Activated naive CD4-positive, alpha-beta T cell treated with anti-CD3 and anti-CD28 coated beads for 36 hours (primary cell): Measurements from ENCODE around the gene LTA. TPM values are rescaled to one million over a fixed set of nuclear protein-coding genes. Genes with fewer than 3 reads are reported as not detected.

Experiments used
- CTCF ChIA-PET: fragments of 350-600 bp; sonication (Branson Sonifier 250); formaldehyde crosslinking; loops from one replicate; lab custom pipeline; 2021; ENCODE audit warnings: antibody characterized with exemption; lab: Charles Lee
- DNase-seq: peaks from one replicate; pipeline ENCODE4 v3.0.0-alpha.2; 2020
- H3K27ac Mint-ChIP-seq: one replicate; pipeline ENCODE4 v1.8.0; 2021; ENCODE audit warnings: mild to moderate bottlenecking, mixed read lengths
- H3K27me3 Mint-ChIP-seq: one replicate; pipeline ENCODE4 v1.8.0; 2021; ENCODE audit warnings: low read depth, mixed read lengths
- H3K36me3 Mint-ChIP-seq: one replicate; pipeline ENCODE4 v1.8.0; 2021; ENCODE audit warnings: low read depth, mixed read lengths
- H3K4me1 Mint-ChIP-seq: one replicate; pipeline ENCODE4 v1.8.0; 2021; ENCODE audit warnings: low read depth, mixed read lengths
- H3K4me3 Mint-ChIP-seq: one replicate; pipeline ENCODE4 v1.8.0; 2021; ENCODE audit warnings: mild to moderate bottlenecking, moderate library complexity, mixed read lengths
- H3K9me3 Mint-ChIP-seq: one replicate; pipeline ENCODE4 v1.8.0; 2021; ENCODE audit warnings: mixed read lengths
- intact Hi-C: fragments of 100-400 bp; cut with micrococcal nuclease; formaldehyde crosslinking; loops from one replicate; pipeline ENCODE4 v1.15.1; 2023
- total RNA-seq, 2 experiments: library from RNA; stranded (reverse); gene quantifications; one replicate each; pipeline ENCODE4 v1.2.3, GENCODE V29; 2021

LTA gene
- total RNA-seq, 2 experiments from 2014 or later: 165 to 173 TPM

DNA sequence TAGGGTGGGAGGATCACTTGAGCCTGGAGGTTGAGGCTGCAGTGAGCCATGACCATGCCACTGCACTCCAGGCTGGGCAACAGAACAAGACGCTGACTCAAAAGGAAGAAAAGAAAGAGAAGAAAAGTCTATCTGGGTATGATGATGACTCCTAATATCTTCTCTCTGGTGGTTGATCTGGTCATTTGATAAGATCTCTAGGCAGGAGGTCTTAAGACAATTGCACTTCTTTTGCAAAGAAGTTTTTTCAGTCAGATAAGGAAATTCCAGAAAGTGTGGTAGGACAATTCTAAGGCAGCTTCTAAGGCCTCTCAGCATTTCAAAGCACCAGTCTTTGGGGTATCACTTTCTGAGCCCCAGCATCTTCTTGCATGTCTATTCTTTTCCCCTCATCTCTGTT lies 35.2 kb downstream of the LTA start:
- no peaks in the 10 kb centered on the region for H3K36me3 Mint-ChIP-seq
- H3K27ac Mint-ChIP-seq: no peak overlapping the region
- no peaks in the 10 kb centered on the region for H3K27me3 Mint-ChIP-seq
- CTCF ChIA-PET: interaction anchor here (1.0 to 1.2 kb wide), 3 partner anchors 9 to 59 kb away, joined by 3 to 6 read pairs (median 3); no protein-coding TSS in a partner anchor
- DNase-seq: no peak
- no peaks in the 10 kb centered on the region for H3K4me1 Mint-ChIP-seq
- no peaks in the 10 kb centered on the region for H3K9me3 Mint-ChIP-seq
- no peak overlapping the region for H3K4me3 Mint-ChIP-seq
- intact Hi-C loops: no loop called here

DNA sequence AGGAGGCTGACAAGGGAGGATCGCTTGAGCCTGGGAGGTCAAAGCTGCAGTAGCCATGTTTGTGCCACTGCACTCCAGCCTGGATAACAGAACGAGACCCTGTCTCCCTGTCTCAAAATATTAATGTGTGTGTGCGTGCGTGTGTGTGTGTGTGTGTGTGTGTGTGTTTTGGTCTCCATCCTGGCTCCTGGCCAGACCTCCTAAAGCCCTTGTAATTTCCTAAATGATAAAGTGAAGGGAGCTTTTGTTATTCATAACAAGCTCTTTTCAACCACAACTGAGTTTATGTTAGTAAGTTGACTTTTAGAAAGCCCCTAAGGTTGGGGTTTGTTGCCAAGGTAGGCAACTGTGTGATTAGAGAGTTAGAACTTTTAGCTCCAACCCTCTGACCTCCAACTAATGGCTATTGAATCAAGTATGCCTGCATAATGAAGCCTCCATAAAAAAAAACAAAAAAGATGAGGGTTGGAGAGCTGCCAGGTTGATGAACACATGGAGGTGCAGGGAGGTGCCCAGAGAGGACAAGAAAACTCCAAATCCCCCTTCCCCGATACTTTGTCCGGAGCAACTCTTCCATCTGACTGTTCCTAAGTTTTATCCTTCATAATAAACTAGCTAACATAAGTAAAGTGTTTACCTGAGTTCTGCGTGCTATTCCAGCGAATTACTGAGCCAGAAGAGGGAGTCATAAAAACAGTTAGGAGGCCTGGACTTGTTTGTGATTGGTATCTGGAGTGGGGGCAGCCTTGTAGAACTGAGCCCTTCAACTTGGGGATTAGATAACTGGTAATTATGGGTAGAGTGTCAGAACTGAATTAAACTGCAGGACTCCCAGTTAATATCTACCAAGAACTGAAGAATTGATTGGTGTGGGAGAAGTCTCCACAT lies 37.7 kb downstream of the LTA start:
- H3K27me3 Mint-ChIP-seq: no peaks in the 10 kb centered on the region
- peaks cover 5% of the 10 kb centered on the region for H3K4me1 Mint-ChIP-seq
- DNase-seq: no peak
- no peak overlapping the region for H3K27ac Mint-ChIP-seq
- no peaks in the 10 kb centered on the region for H3K36me3 Mint-ChIP-seq
- no peaks in the 10 kb centered on the region for H3K9me3 Mint-ChIP-seq
- no peak overlapping the region for H3K4me3 Mint-ChIP-seq
- CTCF ChIA-PET: interaction anchor here (1.2 to 3.7 kb wide), 4 partner anchors 9 to 59 kb away, joined by 3 to 34 read pairs (median 7); no protein-coding TSS in a partner anchor
- intact Hi-C loops: no loop called here

- intact Hi-C loops: no loop called here
- no peak overlapping the region for H3K27ac Mint-ChIP-seq
- CTCF ChIA-PET: interaction anchor here (1.7 to 3.7 kb wide), 3 partner anchors 13 to 60 kb away, joined by 4 to 34 read pairs (median 10); no protein-coding TSS in a partner anchor
- peaks cover 17% of the 10 kb centered on the region for H3K4me1 Mint-ChIP-seq
- H3K9me3 Mint-ChIP-seq: no peaks in the 10 kb centered on the region
- H3K4me3 Mint-ChIP-seq: no peak overlapping the region
- H3K27me3 Mint-ChIP-seq: no peaks in the 10 kb centered on the region
- H3K36me3 Mint-ChIP-seq: no peaks in the 10 kb centered on the region
- DNase-seq: no peak
Observed at GRCh38 chr6:31610968-31611367, 38.9 kb downstream of the LTA start.

DNA sequence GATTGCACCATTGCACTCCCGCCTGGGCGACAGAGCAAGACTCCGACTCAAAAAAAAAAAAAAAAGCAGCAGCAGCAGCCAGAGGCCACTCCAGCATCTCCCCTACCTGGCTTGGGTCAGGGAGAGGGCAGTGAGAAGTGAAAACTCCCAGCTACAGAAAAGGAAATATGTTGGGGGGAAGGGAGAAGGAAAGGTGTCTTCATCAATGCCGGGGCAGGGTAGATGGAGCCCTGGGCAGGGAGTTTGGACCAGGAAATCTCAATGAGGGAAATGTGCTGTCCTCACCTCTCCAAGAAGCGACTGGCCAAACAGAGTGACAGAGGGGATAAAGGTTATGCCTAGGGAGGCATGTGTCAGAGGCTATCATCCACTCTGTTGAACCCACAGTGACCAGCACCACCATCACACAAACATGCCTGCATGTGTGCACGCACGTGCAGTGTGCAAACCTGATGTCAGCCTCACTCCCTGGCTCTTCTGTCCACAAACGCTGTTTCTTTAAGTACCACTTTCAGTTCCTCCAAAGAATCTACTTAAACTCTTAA lies 42.1 kb downstream of the LTA start:
- Mint-ChIP-seq H3K9me3 (no peaks in the 10 kb centered on the region), H3K4me3 (no peak overlapping the region), H3K27me3 (no peaks in the 10 kb centered on the region), H3K27ac (no peak overlapping the region), H3K36me3 (peaks cover 14% of the 10 kb centered on the region), H3K4me1 (peaks cover 38% of the 10 kb centered on the region)
- intact Hi-C loops: no loop called here
- no peak for DNase-seq
- CTCF ChIA-PET: interaction anchor here (1.7 to 6.4 kb wide), 2 partner anchors 16 to 63 kb away, joined by 8 to 41 read pairs; no protein-coding TSS in a partner anchor

GRCh38 chr6:31614684-31615578 lies 42.8 kb downstream of the LTA start, which contains the start of gene AIF1:
Gene AIF1 (plus strand): TSS chr6:31615234. CDS start chr6:31615330, 96 bp downstream.
- H3K36me3 Mint-ChIP-seq: peaks cover 16% of the 10 kb centered on the region
- peak within 1 kb of the TSS; percentile 77 for H3K4me3 Mint-ChIP-seq
- intact Hi-C loops: no loop called here
- CTCF ChIA-PET: interaction anchor here (6.4 kb wide), 1 partner anchor 17 kb away, joined by 41 read pairs; no protein-coding TSS in a partner anchor
- H3K9me3 Mint-ChIP-seq: no peaks in the 10 kb centered on the region
- peak within 1 kb of the TSS; percentile 91 for H3K27ac Mint-ChIP-seq
- DNase-seq: no peak
- peaks cover 43% of the 10 kb centered on the region for H3K4me1 Mint-ChIP-seq
- no peaks in the 10 kb centered on the region for H3K27me3 Mint-ChIP-seq

GRCh38 chr6:31615748-31616147 lies 43.7 kb downstream of the LTA start:
- Mint-ChIP-seq H3K36me3 (peaks cover 16% of the 10 kb centered on the region), H3K27ac (peak overlapping the region; percentile 91), H3K27me3 (no peaks in the 10 kb centered on the region), H3K4me3 (peak overlapping the region; percentile 77), H3K4me1 (peaks cover 43% of the 10 kb centered on the region), H3K9me3 (no peaks in the 10 kb centered on the region)
- DNase-seq: peak; percentile 74
- intact Hi-C loops: no loop called here
- CTCF ChIA-PET: interaction anchor here (1.2 to 6.4 kb wide), 4 partner anchors 18 to 75 kb away, joined by 3 to 41 read pairs (median 4); partner anchors contain the start of genes ATP6V1G2 and DDX39B

- peak overlapping the region; percentile 77 for H3K4me3 Mint-ChIP-seq
- H3K27me3 Mint-ChIP-seq: no peaks in the 10 kb centered on the region
- peak overlapping the region; percentile 91 for H3K27ac Mint-ChIP-seq
- no peaks in the 10 kb centered on the region for H3K9me3 Mint-ChIP-seq
- intact Hi-C loops: no loop called here
- H3K4me1 Mint-ChIP-seq: peaks cover 49% of the 10 kb centered on the region
- H3K36me3 Mint-ChIP-seq: peaks cover 26% of the 10 kb centered on the region
- DNase-seq: no peak
- CTCF ChIA-PET: interaction anchor here (1.2 to 6.4 kb wide), 5 partner anchors 19 to 76 kb away, joined by 3 to 41 read pairs (median 4); partner anchors contain the start of genes ATP6V1G2 and DDX39B
Observed at GRCh38 chr6:31617010-31617409, 44.9 kb downstream of the LTA start.

DNA sequence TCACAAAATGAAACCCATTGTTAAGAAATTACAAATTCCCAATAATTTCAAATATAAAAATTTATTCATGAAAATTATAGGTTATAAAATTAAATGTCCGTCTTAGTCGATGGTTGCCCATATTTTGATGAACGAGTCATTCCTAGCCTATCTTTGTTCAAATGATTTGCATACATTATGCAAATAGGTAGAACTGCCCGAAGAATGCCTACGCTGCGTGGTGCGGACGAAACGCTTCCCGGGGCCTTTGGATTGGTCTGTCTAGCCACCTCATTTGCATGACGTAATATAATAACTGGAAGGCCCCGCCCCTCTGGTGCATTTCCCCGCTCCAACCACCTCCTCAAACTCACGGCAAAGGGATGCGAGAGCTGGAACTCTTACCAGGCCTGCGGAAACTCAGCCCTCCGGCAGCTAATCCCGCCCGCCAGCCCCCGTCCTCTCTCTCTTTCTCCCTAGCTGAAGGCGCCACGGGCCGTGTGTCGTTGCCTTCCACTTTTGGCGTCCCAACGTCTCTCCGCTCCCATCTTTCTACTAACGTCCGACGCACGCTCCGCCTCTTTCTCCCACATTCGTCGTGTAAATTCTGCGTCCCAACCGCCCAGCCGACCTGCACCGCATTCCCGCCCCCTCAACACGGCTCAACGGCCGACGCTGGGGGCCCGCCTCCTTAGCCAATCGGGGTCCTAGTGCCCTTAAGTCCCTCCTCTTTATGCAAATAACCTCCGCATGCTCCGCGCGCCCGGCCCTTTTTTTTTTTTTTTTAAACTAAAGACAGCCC lies 47.9 kb downstream of the LTA start:
- Mint-ChIP-seq H3K36me3 (peaks cover 50% of the 10 kb centered on the region), H3K4me1 (peaks cover 55% of the 10 kb centered on the region), H3K9me3 (no peaks in the 10 kb centered on the region), H3K4me3 (peak overlapping the region; percentile 83), H3K27me3 (no peaks in the 10 kb centered on the region), H3K27ac (peak overlapping the region; percentile 97)
- intact Hi-C loops: loop anchor here (1.0 kb wide), 11 partner anchors 32 to 243 kb away; partner anchors contain the start of genes ABHD16A, BAG6 and NFKBIL1
- CTCF ChIA-PET: interaction anchor here (0.6 kb wide), 2 partner anchors 11 to 395 kb away, joined by 3 to 6 read pairs; no protein-coding TSS in a partner anchor
- DNase-seq: peak; percentile 99

DNA sequence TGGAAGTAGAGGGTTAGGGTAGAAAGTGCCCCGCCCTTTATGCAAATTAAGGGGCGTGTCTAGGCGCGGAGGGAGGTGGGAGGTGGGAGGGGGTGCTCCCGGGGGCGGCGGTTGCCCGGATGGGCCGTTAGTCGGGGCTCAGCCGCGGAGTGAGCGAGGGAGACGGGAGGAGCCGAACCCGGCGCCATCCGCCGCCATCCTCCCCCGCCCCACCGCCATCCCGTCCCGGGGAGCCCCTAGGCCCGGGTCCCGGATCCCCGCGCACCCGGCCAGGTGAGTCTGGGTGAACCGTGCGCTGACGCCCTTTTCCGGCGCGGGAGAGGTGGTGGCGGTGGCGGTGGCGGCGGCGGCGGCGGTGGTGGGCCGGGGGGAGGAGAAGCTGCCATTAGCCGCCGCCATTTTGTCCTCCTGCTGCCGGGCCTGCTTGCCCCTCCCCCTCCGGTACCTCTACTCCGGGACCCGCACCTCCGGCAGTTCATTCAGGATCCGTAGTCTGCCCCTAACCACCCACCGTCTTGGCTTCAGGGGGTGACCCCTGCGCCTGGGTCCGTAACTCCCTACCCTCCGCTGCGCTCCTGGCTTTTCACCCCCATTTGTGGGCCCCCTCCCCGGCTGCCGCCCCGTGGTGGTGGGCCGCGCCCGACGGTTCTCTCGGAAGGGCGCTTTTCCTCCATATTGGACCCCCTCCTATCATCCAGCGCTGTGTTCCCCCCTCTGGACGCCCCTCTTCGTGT lies 48.7 kb downstream of the LTA start, which contains the start of gene PRRC2A:
PRRC2A (plus strand) TSS at position 130 of the 734 bp plus-strand sequence. CDS start 2,075 bp downstream, outside the sequence.
- Mint-ChIP-seq H3K4me1 (peaks cover 50% of the 10 kb centered on the region), H3K27ac (peak within 1 kb of the TSS; percentile 97), H3K27me3 (no peaks in the 10 kb centered on the region), H3K36me3 (peaks cover 58% of the 10 kb centered on the region), H3K9me3 (no peaks in the 10 kb centered on the region), H3K4me3 (peak within 1 kb of the TSS; percentile 83)
- intact Hi-C loops: loop anchor here (1.0 kb wide), 11 partner anchors 32 to 243 kb away; partner anchors contain the start of genes ABHD16A, BAG6 and NFKBIL1
- peak; percentile 84 for DNase-seq
- CTCF ChIA-PET: interaction anchor here (0.6 to 1.1 kb wide), 3 partner anchors 12 to 126 kb away, joined by 3 to 7 read pairs (median 4); no protein-coding TSS in a partner anchor

GRCh38 chr6:31621320-31621939 lies 49.3 kb downstream of the LTA start:
- no peaks in the 10 kb centered on the region for H3K9me3 Mint-ChIP-seq
- CTCF ChIA-PET: interaction anchor here (1.1 kb wide), 3 partner anchors 13 to 127 kb away, joined by 4 to 7 read pairs (median 4); no protein-coding TSS in a partner anchor
- H3K36me3 Mint-ChIP-seq: peaks cover 63% of the 10 kb centered on the region
- peaks cover 46% of the 10 kb centered on the region for H3K4me1 Mint-ChIP-seq
- peak overlapping the region; percentile 97 for H3K27ac Mint-ChIP-seq
- DNase-seq: no peak
- no peaks in the 10 kb centered on the region for H3K27me3 Mint-ChIP-seq
- peak overlapping the region; percentile 83 for H3K4me3 Mint-ChIP-seq
- intact Hi-C loops: no loop called here
